Caco-2 (cell line): ENCODE results near the gene GFOD1. TPM values are rescaled to one million over a fixed set of nuclear protein-coding genes. Genes with fewer than 3 reads are reported as not detected.

Source experiments
- BruUV-seq: library from RNA; stranded (reverse); fragments of 400-500 nt; replicated peaks from 2 replicates; lab custom pipeline; 2021; lab: Mats Ljungman, UMichigan
- CTCF ChIA-PET: fragments of 300-600 bp; sonication (Branson Sonifier 250); formaldehyde crosslinking; loops from one replicate; lab custom pipeline; 2022; ENCODE audit warnings: antibody characterized with exemption; lab: Charles Lee
- POLR2A ChIA-PET: fragments of 300-600 bp; sonication (Branson Sonifier 250); formaldehyde crosslinking; loops from one replicate; lab custom pipeline; 2022; ENCODE audit warnings: antibody characterized with exemption; lab: Charles Lee
- DNase-seq, 2 experiments: peaks; one replicate each; pipeline versions ENCODE4 v3.0.0 to v3.0.0-alpha.2; 2020 to 2022
- H3K27me3 ChIP-seq: replicated peaks from 2 replicates; pipeline ENCODE4 v1.6.0; 2011; ENCODE audit warnings: low read length; ENCODE audit not compliant: control insufficient read depth, insufficient read depth
- H3K36me3 ChIP-seq: 2 replicates; pipeline ENCODE4 v1.5.1; 2011; ENCODE audit warnings: low read length; ENCODE audit not compliant: control insufficient read depth, insufficient read depth
- H3K4me1 ChIP-seq: fragments of 250-450 bp; sonication (Bioruptor Pico); 2 replicates; pipeline ENCODE4 v1.5.1; 2020; ENCODE audit warnings: mild to moderate bottlenecking
- H3K4me3 ChIP-seq: 2 replicates; pipeline ENCODE4 v1.5.1; 2011; ENCODE audit warnings: low read depth, mild to moderate bottlenecking, control low read depth, low read length
- H3K9me3 ChIP-seq: fragments of 250-450 bp; sonication (Bioruptor Pico); 2 replicates; pipeline ENCODE4 v1.5.1; 2020; ENCODE audit warnings: mild to moderate bottlenecking, moderate library complexity
- H3K27ac Mint-ChIP-seq: one replicate; pipeline ENCODE4 v1.8.0; 2022; ENCODE audit warnings: mixed read lengths; ENCODE audit not compliant: unreplicated experiment
- H3K27me3 Mint-ChIP-seq: one replicate; pipeline ENCODE4 v1.8.0; 2022; ENCODE audit warnings: mixed read lengths; ENCODE audit not compliant: insufficient read depth, unreplicated experiment
- H3K36me3 Mint-ChIP-seq: one replicate; pipeline ENCODE4 v1.8.0; 2022; ENCODE audit warnings: mild to moderate bottlenecking, mixed read lengths; ENCODE audit not compliant: insufficient read depth, unreplicated experiment
- H3K4me1 Mint-ChIP-seq: one replicate; pipeline ENCODE4 v1.8.0; 2022; ENCODE audit warnings: low read depth, mixed read lengths; ENCODE audit not compliant: unreplicated experiment
- H3K4me3 Mint-ChIP-seq: one replicate; pipeline ENCODE4 v1.8.0; 2022; ENCODE audit warnings: mild to moderate bottlenecking, moderate library complexity, mixed read lengths; ENCODE audit not compliant: unreplicated experiment
- H3K9me3 Mint-ChIP-seq: one replicate; pipeline ENCODE4 v1.8.0; 2022; ENCODE audit warnings: mixed read lengths; ENCODE audit not compliant: unreplicated experiment
- CTCF ChIP-seq, 2 experiments: fragments of 200-600 bp in 1 of 2; IDR thresholded peaks; 1 replicate in 1 of 2; 2 replicates in 1 of 2; pipeline versions ENCODE4 v1.5.1 to v1.8.0; 2011 to 2022; ENCODE audit warnings: antibody characterized with exemption in 1 of 2, control low read depth in 1 of 2, inconsistent platforms in 1 of 2, low read depth in 1 of 2, low read length in 1 of 2, mild to moderate bottlenecking in 1 of 2, moderate library complexity in 1 of 2; ENCODE audit not compliant: insufficient read depth in 1 of 2, severe bottlenecking in 1 of 2, unreplicated experiment in 1 of 2
- intact Hi-C: fragments of 100-400 bp; cut with micrococcal nuclease; formaldehyde crosslinking; loops from one replicate; pipeline ENCODE4 v1.10.0; 2022; ENCODE audit not compliant: unreplicated experiment
- total RNA-seq: library from RNA; stranded (reverse); gene quantifications from 2 replicates; pipeline ENCODE4 v1.2.3, GENCODE V29; 2022

The GFOD1 gene
- total RNA-seq, 1 experiment from 2014 or later, result 0.84 TPM

DNA sequence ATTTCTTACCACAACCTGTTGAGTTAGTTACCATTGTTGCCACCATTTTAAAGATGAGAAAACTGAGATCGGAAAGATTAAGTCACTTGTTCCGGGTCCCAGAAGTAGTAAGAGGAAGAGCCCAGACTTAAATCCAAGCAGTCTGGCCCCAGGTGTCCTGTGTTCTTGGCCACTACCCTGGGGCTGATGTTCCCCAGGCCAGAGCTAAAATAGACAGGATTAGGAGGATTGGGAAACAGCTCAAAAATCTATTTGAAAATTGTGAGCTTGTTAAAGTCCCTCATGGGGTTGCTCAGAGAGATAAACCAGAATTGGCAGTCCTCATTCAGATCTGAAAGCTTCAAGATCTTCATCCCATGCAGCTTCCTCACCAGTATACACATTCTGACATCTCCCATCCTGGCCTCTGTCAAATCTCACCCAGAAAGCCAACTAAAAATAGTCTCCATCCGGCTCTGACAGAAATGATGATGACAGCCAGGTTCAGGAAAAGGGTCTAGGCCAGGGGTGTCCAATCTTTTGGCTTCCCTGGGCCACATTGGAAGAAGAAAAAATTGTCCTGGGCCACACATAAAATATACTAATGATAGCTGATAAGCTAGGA lies 62.0 kb downstream of the GFOD1 start:
- Histone ChIP-seq H3K9me3 (no peaks in the 10 kb centered on the region), H3K36me3 (no peaks in the 10 kb centered on the region), H3K4me1 (no peaks in the 10 kb centered on the region), H3K27me3 (no peaks in the 10 kb centered on the region), H3K4me3 (no peak overlapping the region)
- H3K27me3 Mint-ChIP-seq, result no peaks in the 10 kb centered on the region
- H3K9me3 Mint-ChIP-seq, result no peaks in the 10 kb centered on the region
- ChIA-PET POLR2A (interaction anchor here (0.6 kb wide), 1 partner anchor 466 kb away, joined by 3 read pairs; no protein-coding TSS in a partner anchor), CTCF (no interaction called here)
- H3K27ac Mint-ChIP-seq, result no peak overlapping the region
- no peak for TF ChIP-seq CTCF (IDR thresholded peaks at IDR 0.05; ENCODE audit: insufficient read depth in 1 of 2, low read depth in 1 of 2, low read length in 1 of 2, severe bottlenecking in 1 of 2, unreplicated experiment in 1 of 2)
- BruUV-seq, result no TSS peak
- DNase-seq, result no peak
- H3K4me1 Mint-ChIP-seq, result no peaks in the 10 kb centered on the region
- H3K36me3 Mint-ChIP-seq, result no peaks in the 10 kb centered on the region
- intact Hi-C loops, result no loop called here
- H3K4me3 Mint-ChIP-seq, result no peak overlapping the region

- H3K9me3 Mint-ChIP-seq, result no peaks in the 10 kb centered on the region
- Histone ChIP-seq H3K4me3 (no peak overlapping the region), H3K36me3 (no peaks in the 10 kb centered on the region), H3K9me3 (no peaks in the 10 kb centered on the region), H3K27me3 (no peaks in the 10 kb centered on the region), H3K4me1 (no peaks in the 10 kb centered on the region)
- intact Hi-C loops, result no loop called here
- no peaks in the 10 kb centered on the region for H3K36me3 Mint-ChIP-seq
- no peak overlapping the region for H3K27ac Mint-ChIP-seq
- no TSS peak for BruUV-seq
- peaks cover 9% of the 10 kb centered on the region for H3K27me3 Mint-ChIP-seq
- DNase-seq, result no peak
- TF ChIP-seq CTCF (IDR thresholded peaks at IDR 0.05; ENCODE audit: insufficient read depth in 1 of 2, low read depth in 1 of 2, low read length in 1 of 2, severe bottlenecking in 1 of 2, unreplicated experiment in 1 of 2), result no peak
- H3K4me3 Mint-ChIP-seq, result no peak overlapping the region
- POLR2A ChIA-PET, result no interaction called here
- CTCF ChIA-PET, result interaction anchor here (0.5 kb wide), 1 partner anchor 192 kb away, joined by 3 read pairs; the partner anchor contains the start of gene NOL7
- H3K4me1 Mint-ChIP-seq, result no peaks in the 10 kb centered on the region
Observed at GRCh38 chr6:13423252-13423651, 64.1 kb downstream of the GFOD1 start.

- no peak overlapping the region for H3K4me3 ChIP-seq
- ChIA-PET POLR2A (no interaction called here), CTCF (interaction anchor here (0.5 kb wide), 1 partner anchor 193 kb away, joined by 3 read pairs; the partner anchor contains the start of gene NOL7)
- no peaks in the 10 kb centered on the region for H3K4me1 Mint-ChIP-seq
- intact Hi-C loops, result no loop called here
- no peak for TF ChIP-seq CTCF (IDR thresholded peaks at IDR 0.05; ENCODE audit: insufficient read depth in 1 of 2, low read depth in 1 of 2, low read length in 1 of 2, severe bottlenecking in 1 of 2, unreplicated experiment in 1 of 2)
- H3K4me3 Mint-ChIP-seq, result no peak overlapping the region
- DNase-seq, result no peak
- H3K27me3 Mint-ChIP-seq, result peaks cover 9% of the 10 kb centered on the region
- no peaks in the 10 kb centered on the region for H3K9me3 ChIP-seq
- H3K27ac Mint-ChIP-seq, result no peak overlapping the region
- H3K36me3 ChIP-seq, result no peaks in the 10 kb centered on the region
- no peaks in the 10 kb centered on the region for H3K27me3 ChIP-seq
- no peaks in the 10 kb centered on the region for H3K4me1 ChIP-seq
- no TSS peak for BruUV-seq
- no peaks in the 10 kb centered on the region for H3K36me3 Mint-ChIP-seq
- no peaks in the 10 kb centered on the region for H3K9me3 Mint-ChIP-seq
Observed at GRCh38 chr6:13422681-13423221, 64.6 kb downstream of the GFOD1 start.
